GM12875 (cell line): ENCODE data around the gene PTPN5.
A peak's percentile ranks its signal among the peaks of the same experiment; 100 is the strongest.

Experiments used
- H3K4me3 ChIP-seq: one replicate; pipeline ENCODE4 v1.5.1; 2011; ENCODE audit warnings: low read depth, low read length, control low read depth
- TF ChIP-seq, protein P1 (sequence below): IDR thresholded peaks from 2 replicates; pipeline ENCODE4 v1.5.1; 2011; ENCODE audit warnings: low read depth, mild to moderate bottlenecking, control low read depth, inconsistent platforms, low read length, moderate library complexity, borderline replicate concordance; ENCODE audit not compliant: insufficient read depth

PTPN5 gene

DNA sequence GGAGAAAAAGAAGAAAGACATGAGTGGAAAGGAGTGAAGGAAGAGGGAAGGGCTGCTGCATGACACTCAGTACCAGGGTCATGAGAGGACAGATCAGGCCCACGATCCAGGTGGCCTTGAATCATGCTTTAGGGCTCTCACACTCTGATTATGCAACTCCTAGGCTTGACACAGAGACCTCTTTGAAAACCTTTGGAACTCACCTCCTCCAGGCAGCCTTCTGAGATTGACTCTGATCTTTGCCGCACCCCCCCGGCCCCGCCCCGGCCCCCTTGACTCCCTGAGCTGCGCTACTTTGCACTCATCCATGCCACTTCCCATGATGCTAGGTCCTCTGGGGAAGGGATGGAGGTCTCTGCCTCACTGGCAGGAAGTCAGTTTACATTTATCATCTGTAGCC lies 10.7 kb downstream of the PTPN5 start:
- no peak overlapping the region for H3K4me3 ChIP-seq
- TF ChIP-seq, protein P1, sequence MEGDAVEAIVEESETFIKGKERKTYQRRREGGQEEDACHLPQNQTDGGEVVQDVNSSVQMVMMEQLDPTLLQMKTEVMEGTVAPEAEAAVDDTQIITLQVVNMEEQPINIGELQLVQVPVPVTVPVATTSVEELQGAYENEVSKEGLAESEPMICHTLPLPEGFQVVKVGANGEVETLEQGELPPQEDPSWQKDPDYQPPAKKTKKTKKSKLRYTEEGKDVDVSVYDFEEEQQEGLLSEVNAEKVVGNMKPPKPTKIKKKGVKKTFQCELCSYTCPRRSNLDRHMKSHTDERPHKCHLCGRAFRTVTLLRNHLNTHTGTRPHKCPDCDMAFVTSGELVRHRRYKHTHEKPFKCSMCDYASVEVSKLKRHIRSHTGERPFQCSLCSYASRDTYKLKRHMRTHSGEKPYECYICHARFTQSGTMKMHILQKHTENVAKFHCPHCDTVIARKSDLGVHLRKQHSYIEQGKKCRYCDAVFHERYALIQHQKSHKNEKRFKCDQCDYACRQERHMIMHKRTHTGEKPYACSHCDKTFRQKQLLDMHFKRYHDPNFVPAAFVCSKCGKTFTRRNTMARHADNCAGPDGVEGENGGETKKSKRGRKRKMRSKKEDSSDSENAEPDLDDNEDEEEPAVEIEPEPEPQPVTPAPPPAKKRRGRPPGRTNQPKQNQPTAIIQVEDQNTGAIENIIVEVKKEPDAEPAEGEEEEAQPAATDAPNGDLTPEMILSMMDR, result no peak

DNA sequence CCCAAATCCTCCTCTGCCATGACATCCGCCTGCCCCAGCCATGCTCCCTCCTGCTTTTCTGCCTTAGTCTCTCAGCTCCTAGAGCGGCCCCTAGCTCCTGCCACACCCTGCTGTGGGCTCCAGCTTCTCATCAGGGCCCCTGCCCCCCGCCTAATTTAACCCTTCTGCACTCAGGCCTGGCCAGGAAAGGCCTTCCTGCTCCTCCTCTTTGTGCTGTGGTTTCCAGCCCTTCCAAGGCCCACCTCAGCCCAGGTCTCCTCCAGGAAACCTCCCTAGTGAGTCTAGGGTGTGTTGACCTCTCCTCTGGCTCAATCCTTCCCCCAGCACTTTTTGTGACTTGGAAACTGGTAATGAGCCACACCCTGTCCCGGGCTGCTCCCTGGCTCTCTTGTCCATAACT lies 11.3 kb downstream of the PTPN5 start:
- no peak overlapping the region for H3K4me3 ChIP-seq
- TF ChIP-seq, protein P1, result no peak

DNA sequence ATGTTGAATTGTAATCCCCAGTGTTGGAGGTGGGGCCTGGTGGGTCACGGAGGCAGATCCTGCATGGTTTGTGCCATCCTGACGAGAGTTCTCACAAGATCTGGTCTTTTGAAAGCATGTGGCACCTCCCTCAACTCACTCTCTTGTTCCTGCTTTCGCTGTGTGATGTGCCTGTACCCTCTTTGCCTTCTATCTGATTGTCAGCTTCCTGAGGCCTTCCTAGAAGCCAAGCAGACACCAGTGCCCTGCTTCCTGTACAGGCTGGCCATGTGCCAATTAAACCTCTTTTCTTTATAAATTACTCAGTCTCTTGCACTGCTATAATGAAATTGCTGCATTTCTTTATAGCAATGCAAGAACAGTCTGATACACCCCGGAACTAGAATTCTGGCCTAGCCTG lies 13.1 kb downstream of the PTPN5 start:
- TF ChIP-seq, protein P1, result no peak
- no peak overlapping the region for H3K4me3 ChIP-seq

DNA sequence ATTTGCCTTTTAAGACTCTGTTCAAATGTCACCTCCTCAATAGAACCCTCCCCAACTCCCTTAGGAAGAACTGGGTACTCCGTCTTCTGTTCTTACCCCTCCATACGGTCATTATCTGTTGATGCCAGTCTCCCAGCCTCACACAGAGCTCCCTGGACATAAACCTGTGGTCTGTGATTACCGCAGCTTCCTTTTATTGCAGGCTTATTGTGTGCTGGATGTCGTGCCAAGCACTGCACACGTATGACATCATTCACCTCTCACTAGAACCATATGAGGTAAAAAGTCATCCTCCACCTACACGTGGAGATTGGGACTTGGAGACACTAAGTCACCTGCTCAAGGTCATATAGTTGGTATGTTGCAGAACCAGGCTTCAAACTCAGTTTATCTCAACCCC lies 15.3 kb downstream of the PTPN5 start:
- TF ChIP-seq, protein P1, result no peak
- no peak overlapping the region for H3K4me3 ChIP-seq

DNA sequence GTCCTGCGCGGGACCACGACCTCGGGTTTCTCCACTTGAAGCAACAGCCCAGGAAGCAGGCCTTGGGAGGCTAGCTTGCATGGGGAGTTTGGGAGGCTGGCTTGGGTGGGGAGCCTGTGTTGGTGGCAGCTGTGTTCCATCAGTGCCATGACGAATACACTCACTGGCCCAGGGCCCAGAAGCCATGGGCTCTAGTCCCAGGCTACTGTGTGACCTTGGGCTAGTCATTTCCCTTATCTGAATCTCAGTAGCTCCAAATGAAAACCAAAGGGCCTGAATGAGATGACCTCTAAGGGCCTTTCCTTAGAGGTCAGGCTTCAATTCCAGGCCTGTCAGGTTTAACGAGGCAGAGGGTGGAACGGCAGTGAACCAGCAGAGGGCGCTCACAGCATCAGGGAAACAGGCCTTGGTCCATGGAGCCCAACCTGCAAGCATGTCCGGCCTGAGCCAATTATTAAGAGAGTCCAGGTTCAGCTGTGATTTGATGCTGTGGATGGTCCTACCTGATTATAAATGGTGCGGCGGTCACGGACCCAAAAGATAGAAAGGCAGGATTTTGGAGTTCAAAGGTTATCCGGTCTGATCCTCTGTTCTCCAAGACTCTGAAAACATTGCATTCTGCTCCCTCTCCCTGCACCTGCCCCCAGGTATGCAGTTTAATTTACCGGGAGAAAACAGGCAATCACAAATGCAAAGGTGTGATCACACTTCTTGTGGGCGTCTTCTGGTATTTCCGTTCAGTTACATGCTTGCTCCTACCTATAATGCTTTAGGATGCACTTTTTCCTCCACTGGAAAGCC lies 15.9 kb downstream of the PTPN5 start:
- TF ChIP-seq, protein P1, result peak; percentile 94
- no peak overlapping the region for H3K4me3 ChIP-seq

DNA sequence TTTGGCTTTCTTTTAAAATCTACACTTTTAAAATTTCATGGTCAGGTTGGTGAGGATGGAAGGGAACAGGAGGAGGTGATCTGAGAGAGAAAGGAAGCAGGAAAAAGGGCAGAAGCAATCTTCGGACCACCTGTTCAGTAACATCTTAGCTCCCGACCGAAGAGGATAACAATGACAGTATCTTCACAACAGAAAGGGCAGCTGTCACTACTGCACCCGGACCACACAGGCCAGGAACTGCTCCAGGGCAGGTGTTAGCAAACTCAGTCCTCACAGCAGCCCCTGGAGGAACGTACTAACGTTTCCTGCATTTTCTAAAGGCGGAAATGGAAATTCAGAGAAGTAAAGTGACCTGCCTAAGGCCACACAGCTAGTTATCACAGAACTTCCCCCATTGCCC lies 16.8 kb downstream of the PTPN5 start:
- H3K4me3 ChIP-seq, result no peak overlapping the region
- TF ChIP-seq, protein P1, result no peak

DNA sequence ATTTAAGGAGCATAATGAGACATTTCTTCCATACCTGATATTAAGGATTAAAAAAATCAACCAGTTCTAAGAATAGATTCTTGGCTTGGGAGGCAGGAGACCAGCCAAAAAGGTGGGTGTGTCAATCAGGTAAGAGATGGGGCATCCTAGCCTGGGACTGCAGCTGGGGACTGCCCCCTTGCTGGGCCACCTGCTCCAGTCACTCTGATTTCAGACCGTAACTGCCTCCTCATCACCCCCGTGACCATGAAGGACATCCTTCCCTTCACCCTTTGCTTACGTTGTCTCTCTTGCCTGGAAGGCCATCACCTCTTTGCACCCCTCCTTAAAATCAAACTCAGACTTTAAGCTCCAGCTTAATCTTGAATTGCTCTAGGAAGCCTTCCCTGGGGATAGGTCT lies 17.9 kb downstream of the PTPN5 start:
- H3K4me3 ChIP-seq, result no peak overlapping the region
- TF ChIP-seq, protein P1, result no peak
